CD8-positive, alpha-beta memory T cell (primary cell): ENCODE measurements around the gene NDUFS1. TPM values are rescaled to one million over a fixed set of nuclear protein-coding genes. Genes with fewer than 3 reads are reported as not detected.
"Not testable (repeated sequence)": the region's sequence is repeated elsewhere in the genome, so short reads cannot be mapped to it uniquely, and the experiment has no call there.

ENCODE experiments used
- CTCF ChIA-PET: fragments of 350-600 bp; sonication (Branson Sonifier 250); formaldehyde crosslinking; loops from one replicate; lab custom pipeline; 2021; ENCODE audit warnings: antibody characterized with exemption; lab: Charles Lee
- POLR2A ChIA-PET: fragments of 350-600 bp; sonication (Branson Sonifier 250); formaldehyde crosslinking; loops from one replicate; lab custom pipeline; 2021; ENCODE audit warnings: antibody characterized with exemption; lab: Charles Lee
- DNase-seq, 5 donors: peaks; one replicate each; pipeline versions ENCODE4 v3.0.0 to v3.0.0-alpha.2; 2020 to 2022; ENCODE audit warnings: mixed read lengths in 1 of 5
- H3K27ac ChIP-seq: one replicate; pipeline ENCODE4 v1.7.0; 2013; ENCODE audit warnings: low read depth, mild to moderate bottlenecking, low read length, moderate library complexity
- H3K27me3 ChIP-seq: 2 replicates; pipeline ENCODE4 v1.7.0; 2013; ENCODE audit warnings: low read length, mild to moderate bottlenecking; ENCODE audit not compliant: insufficient read depth, poor library complexity, severe bottlenecking
- H3K36me3 ChIP-seq: 2 replicates; pipeline ENCODE4 v1.7.0; 2013; ENCODE audit warnings: mild to moderate bottlenecking, low read length, moderate library complexity; ENCODE audit not compliant: insufficient read depth
- H3K4me1 ChIP-seq: 2 replicates; pipeline ENCODE4 v1.7.0; 2013; ENCODE audit warnings: mild to moderate bottlenecking, low read length, moderate library complexity; ENCODE audit not compliant: insufficient read depth
- H3K4me3 ChIP-seq: 2 replicates; pipeline ENCODE4 v1.7.0; 2013; ENCODE audit warnings: mild to moderate bottlenecking, low read length
- H3K9me3 ChIP-seq: 2 replicates; pipeline ENCODE4 v1.7.0; 2013; ENCODE audit warnings: mild to moderate bottlenecking, low read length
- H3K27ac Mint-ChIP-seq, 8 donors: one replicate each; pipeline ENCODE4 v1.8.0; 2020 to 2021; ENCODE audit warnings: mixed read lengths in 8 of 8, mild to moderate bottlenecking in 6 of 8, inconsistent platforms in 3 of 8, moderate library complexity in 3 of 8
- H3K27me3 Mint-ChIP-seq, 2 donors: one replicate each; pipeline ENCODE4 v1.8.0; 2020 to 2021; ENCODE audit warnings: mixed read lengths in 2 of 2, mild to moderate bottlenecking in 1 of 2, moderate library complexity in 1 of 2
- H3K36me3 Mint-ChIP-seq, 3 donors: one replicate each; pipeline ENCODE4 v1.8.0; 2020 to 2021; ENCODE audit warnings: mixed read lengths in 3 of 3, inconsistent platforms in 1 of 3, mild to moderate bottlenecking in 1 of 3
- H3K4me1 Mint-ChIP-seq, 3 donors: one replicate each; pipeline ENCODE4 v1.8.0; 2020 to 2021; ENCODE audit warnings: mixed read lengths in 3 of 3, inconsistent platforms in 1 of 3, mild to moderate bottlenecking in 1 of 3
- H3K4me3 Mint-ChIP-seq, 7 donors: one replicate each; pipeline ENCODE4 v1.8.0; 2020 to 2021; ENCODE audit warnings: mixed read lengths in 7 of 7, mild to moderate bottlenecking in 6 of 7, moderate library complexity in 4 of 7, inconsistent platforms in 2 of 7
- H3K9me3 Mint-ChIP-seq, 5 donors: one replicate each; pipeline ENCODE4 v1.8.0; 2020 to 2022; ENCODE audit warnings: mixed read lengths in 5 of 5, mild to moderate bottlenecking in 3 of 5, moderate library complexity in 2 of 5, inconsistent platforms in 1 of 5
- polyA plus RNA-seq: library from polyadenylated mRNA; unstranded; fragments of 300-500 nt; fragmentation: Illumina TruSeq; gene quantifications from one replicate; pipeline ENCODE4 v1.2.3, GENCODE V29; 2021
- total RNA-seq, 2 experiments: library from RNA; stranded (reverse); gene quantifications; one replicate each; pipeline ENCODE4 v1.2.3, GENCODE V29; 2021

NDUFS1 gene
- total and polyA plus RNA-seq, 3 experiments from 2014 or later: 38.1 to 106 (median 102) TPM

DNA sequence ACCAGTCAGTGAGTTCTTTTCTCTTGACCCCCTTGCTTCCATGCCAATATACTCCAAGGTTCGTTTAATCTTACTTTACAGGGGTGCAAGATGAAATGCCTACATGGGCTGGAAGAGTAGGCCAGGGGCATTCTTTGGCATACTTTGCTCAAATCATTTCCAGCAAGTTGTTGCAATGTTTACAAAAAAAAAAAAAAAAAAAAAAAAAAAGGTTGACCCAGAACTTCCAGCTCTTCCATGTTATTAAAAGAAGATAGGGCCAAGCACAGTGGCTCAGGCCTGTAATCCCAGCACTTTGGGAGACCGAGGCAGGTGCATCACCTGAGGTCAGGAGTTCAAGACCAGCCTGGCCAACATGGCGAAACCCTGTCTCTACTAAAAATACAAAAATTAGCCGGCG lies 81.4 kb downstream of the NDUFS1 start:
- H3K36me3 ChIP-seq, H3K9me3 ChIP-seq, H3K4me3 Mint-ChIP-seq, H3K27ac ChIP-seq, H3K27me3 ChIP-seq, DNase-seq, H3K27me3 Mint-ChIP-seq, H3K4me3 ChIP-seq, H3K9me3 Mint-ChIP-seq: not testable (repeated sequence)
- peak overlapping the region in 1 of 8 donors; percentile 30 for H3K27ac Mint-ChIP-seq
- H3K4me1 ChIP-seq: peaks cover 25% of the 10 kb centered on the region
- peaks cover 39 to 70% (median 62%) of the 10 kb centered on the region in 3 donors for H3K4me1 Mint-ChIP-seq
- POLR2A ChIA-PET: interaction anchor here (0.6 kb wide), 1 partner anchor 10 kb away, joined by 5 read pairs; no protein-coding TSS in a partner anchor
- peaks cover 0 to 21% (median 6%) of the 10 kb centered on the region in 3 donors for H3K36me3 Mint-ChIP-seq
- CTCF ChIA-PET: interaction anchor here (1.7 kb wide), 1 partner anchor 8 kb away, joined by 8 read pairs; the partner anchor contains the start of gene INO80D

DNA sequence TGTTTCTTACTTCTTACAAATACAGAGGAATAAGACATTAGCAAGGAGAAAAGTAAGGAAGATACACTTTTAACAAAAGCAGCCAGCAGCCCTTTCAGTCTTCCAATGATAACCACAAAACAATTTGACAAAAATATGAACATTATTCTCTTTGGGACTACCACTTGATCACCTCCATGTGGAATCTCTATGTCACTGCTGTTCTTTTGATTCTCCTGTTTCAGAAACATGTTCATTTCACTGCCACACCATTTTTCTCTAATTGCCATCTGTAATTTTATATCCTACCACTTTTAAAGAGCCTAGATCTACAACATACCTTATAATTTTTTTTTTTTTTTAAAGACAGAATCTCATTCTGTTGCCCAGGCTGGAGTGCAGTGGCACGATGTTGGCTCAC lies 84.1 kb downstream of the NDUFS1 start:
- peaks cover 20% of the 10 kb centered on the region for H3K4me1 ChIP-seq
- H3K27me3 ChIP-seq: no peaks in the 10 kb centered on the region
- no peak for DNase-seq
- no peaks in the 10 kb centered on the region for H3K36me3 ChIP-seq
- Mint-ChIP-seq H3K4me1 (peaks cover 38 to 60% (median 59%) of the 10 kb centered on the region in 3 donors), H3K27ac (no peak overlapping the region), H3K4me3 (no peak overlapping the region), H3K36me3 (peaks cover 0 to 26% (median 6%) of the 10 kb centered on the region in 3 donors), H3K27me3 (no peaks in the 10 kb centered on the region), H3K9me3 (no peaks in the 10 kb centered on the region)
- no peaks in the 10 kb centered on the region for H3K9me3 ChIP-seq
- ChIA-PET POLR2A (no interaction called here), CTCF (no interaction called here)
- H3K4me3 ChIP-seq: no peak overlapping the region
- H3K27ac ChIP-seq: no peak overlapping the region

DNA sequence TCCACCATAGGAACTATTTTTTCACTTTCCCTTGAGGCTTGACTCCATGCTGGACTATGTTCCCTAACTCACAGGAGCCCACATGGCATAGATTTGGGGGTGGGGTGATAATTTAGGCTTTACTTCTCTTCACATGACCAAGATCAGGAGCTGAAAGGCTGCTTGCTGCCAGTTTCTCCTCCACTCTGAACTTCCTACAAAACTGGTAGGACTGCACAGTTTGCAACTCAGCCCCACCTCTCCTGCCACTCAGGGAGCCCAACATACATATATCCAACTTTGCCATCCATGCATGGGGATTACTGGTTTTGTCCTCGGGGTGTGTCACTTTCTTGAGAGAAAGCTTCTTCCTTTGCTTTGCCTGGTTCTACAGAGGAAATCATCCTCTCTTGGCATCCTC lies 87.4 kb downstream of the NDUFS1 start:
- Histone ChIP-seq H3K4me3 (no peak overlapping the region), H3K27ac (no peak overlapping the region), H3K27me3 (no peaks in the 10 kb centered on the region), H3K36me3 (no peaks in the 10 kb centered on the region), H3K4me1 (peaks cover 11% of the 10 kb centered on the region), H3K9me3 (no peaks in the 10 kb centered on the region)
- no peak for DNase-seq
- Mint-ChIP-seq H3K4me1 (peaks cover 32 to 59% (median 43%) of the 10 kb centered on the region in 3 donors), H3K9me3 (no peaks in the 10 kb centered on the region), H3K4me3 (no peak overlapping the region), H3K27ac (peak overlapping the region in 5 of 8 donors; percentile 13 to 41 (median 24)), H3K27me3 (no peaks in the 10 kb centered on the region), H3K36me3 (peaks cover 0 to 29% (median 8%) of the 10 kb centered on the region in 3 donors)
- CTCF ChIA-PET: no interaction called here
- POLR2A ChIA-PET: no interaction called here

DNA sequence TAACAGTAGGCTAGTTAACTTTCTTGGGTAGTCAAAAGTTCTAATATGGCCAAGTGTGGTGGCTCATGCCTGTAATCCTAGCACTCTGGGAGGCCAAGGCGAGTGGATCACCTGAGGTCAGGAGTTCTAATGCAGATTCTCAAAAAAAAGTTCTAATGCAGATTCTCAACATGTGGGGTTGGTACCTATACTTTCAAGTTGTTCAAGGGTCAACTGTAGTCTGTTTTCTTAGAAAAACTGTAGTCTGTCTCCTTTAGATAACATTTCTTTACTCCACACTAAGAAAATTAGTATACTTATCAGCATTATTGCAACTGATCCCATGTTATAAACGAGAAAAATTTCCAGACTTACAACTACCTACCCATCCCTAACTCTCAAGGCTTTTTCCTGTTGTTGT lies 89.8 kb downstream of the NDUFS1 start:
- Mint-ChIP-seq H3K27ac (no peak overlapping the region), H3K36me3 (peaks cover 0 to 28% (median 6%) of the 10 kb centered on the region in 3 donors), H3K4me3 (no peak overlapping the region), H3K9me3 (no peaks in the 10 kb centered on the region), H3K27me3 (no peaks in the 10 kb centered on the region), H3K4me1 (peaks cover 37 to 68% (median 53%) of the 10 kb centered on the region in 3 donors)
- Histone ChIP-seq H3K27ac (no peak overlapping the region), H3K9me3 (no peaks in the 10 kb centered on the region), H3K4me3 (no peak overlapping the region), H3K36me3 (no peaks in the 10 kb centered on the region), H3K4me1 (peaks cover 11% of the 10 kb centered on the region), H3K27me3 (no peaks in the 10 kb centered on the region)
- CTCF ChIA-PET: no interaction called here
- POLR2A ChIA-PET: no interaction called here
- no peak for DNase-seq

DNA sequence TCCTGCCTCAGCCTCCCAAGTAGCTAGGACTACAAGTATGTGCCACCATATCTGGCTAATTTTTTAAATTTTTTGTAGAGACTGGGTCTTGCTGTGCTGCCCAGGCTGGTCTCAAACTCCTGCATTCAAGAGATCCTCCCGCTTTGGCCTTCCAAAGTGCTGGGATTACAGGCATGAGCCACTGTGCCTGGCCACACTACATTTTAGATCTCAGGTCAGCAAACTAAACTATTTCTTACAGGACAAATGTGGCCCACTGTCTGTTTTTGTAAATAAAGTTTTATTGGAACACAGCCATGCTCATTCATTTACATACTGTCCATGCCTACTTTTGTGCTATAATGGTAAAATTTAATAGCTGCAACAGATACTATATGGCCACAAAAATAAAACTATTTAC lies 91.0 kb downstream of the NDUFS1 start:
- ChIA-PET POLR2A (no interaction called here), CTCF (no interaction called here)
- no peak overlapping the region for H3K4me3 ChIP-seq
- H3K9me3 Mint-ChIP-seq: no peaks in the 10 kb centered on the region
- no peak overlapping the region for H3K27ac ChIP-seq
- H3K36me3 Mint-ChIP-seq: peaks cover 0 to 27% (median 7%) of the 10 kb centered on the region in 3 donors
- no peaks in the 10 kb centered on the region for H3K9me3 ChIP-seq
- H3K4me1 ChIP-seq: no peaks in the 10 kb centered on the region
- no peaks in the 10 kb centered on the region for H3K27me3 ChIP-seq
- H3K4me1 Mint-ChIP-seq: peaks cover 36 to 70% (median 55%) of the 10 kb centered on the region in 3 donors
- no peak overlapping the region for H3K4me3 Mint-ChIP-seq
- no peaks in the 10 kb centered on the region for H3K27me3 Mint-ChIP-seq
- H3K36me3 ChIP-seq: peaks cover under 1% of the 10 kb centered on the region
- DNase-seq: no peak
- peak overlapping the region in 1 of 8 donors; percentile 23 for H3K27ac Mint-ChIP-seq

Other genes starting within 250 kb of the NDUFS1 start
- 10 to 100 TPM; 20.7 to 22.4 TPM for gene INO80D, start 73.3 kb downstream of the NDUFS1 start, total RNA-seq
- gene INO80D, start 73.3 kb downstream of the NDUFS1 start, polyA plus RNA-seq: 10.6 TPM
- 1,000 to 10,000 TPM; 1,019 to 1,025 TPM for gene EEF1B2, start 451 bp upstream of the NDUFS1 start, total RNA-seq
- 791 TPM for gene EEF1B2, start 451 bp upstream of the NDUFS1 start, polyA plus RNA-seq
- 1 to 10 TPM; 7.2 to 7.6 TPM for gene ZDBF2, start 115.2 kb upstream of the NDUFS1 start, total RNA-seq
- 2.0 TPM for gene ZDBF2, start 115.2 kb upstream of the NDUFS1 start, polyA plus RNA-seq